Nucleus accumbens (tissue), 56 donors: Measurements from ENCODE around the gene DCLK1.
A peak's percentile ranks its signal among the peaks of the same experiment; 100 is the strongest.

Source experiments
- DNase-seq, 56 donors: peaks; one replicate each; lab custom pipeline; 2025; lab: John Stamatoyannopoulos, UW

The DCLK1 gene

DNA sequence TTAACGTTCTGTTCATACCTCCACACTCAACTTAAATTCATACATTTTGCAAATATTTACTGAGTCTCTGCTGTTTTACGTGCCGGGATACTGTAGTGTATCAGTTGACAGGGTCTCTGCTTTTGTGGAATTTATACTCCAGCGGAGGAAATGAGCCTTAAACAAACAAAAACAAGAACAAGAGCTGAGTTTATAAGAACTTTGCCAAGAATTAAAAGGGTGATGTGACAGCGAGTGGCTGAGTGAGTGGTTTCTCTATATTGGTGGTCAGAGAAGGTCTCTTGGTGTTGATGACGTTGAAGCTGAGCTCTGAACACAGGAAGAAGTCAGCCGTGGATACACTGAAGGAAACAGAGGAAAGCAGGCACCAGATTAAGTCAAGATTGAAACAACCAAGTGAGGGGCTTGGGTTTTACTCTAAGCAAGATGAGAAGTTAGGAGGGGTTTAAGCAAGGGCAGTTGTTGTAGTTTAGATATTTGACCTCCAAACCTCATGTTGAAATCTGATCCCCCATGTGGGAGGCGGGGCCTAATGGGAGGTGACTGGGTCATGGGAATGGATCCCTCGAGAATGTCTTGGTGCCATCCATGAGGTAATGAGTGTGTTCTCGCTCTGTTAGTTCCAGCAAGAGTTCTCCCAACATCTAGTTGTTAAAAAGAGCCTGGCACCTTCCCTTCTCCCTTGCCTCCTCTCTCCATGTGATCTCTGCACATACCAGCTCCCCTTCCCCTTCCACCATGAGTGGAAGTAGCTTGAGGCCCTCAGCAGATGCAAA lies 248.3 kb downstream of the DCLK1 start:
- no peak for DNase-seq

DNA sequence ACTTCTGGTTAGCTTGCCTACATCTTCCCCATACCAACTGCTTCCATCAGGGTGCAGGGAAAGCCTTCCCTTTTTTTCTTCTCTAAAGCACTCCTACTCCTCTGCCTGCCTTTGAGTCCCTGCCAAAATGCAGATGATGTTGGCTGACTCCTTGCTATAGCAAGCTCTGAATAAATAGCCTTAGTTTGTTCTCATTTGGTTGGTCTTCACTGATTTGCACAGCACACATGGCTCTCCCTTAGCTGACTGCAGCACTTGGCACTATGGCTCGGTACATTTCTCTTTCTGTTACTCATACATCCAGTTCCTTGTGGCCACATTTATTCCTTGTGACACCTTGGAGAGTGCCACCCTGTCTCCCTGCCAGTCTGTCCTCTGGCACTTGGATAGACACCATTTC lies 249.8 kb downstream of the DCLK1 start:
- DNase-seq = peak in 25 of 56 donors; percentile 8 to 61 (median 28)

GRCh38 chr13:35879111-35879510 lies 252.1 kb downstream of the DCLK1 start:
- no peak for DNase-seq

DNA sequence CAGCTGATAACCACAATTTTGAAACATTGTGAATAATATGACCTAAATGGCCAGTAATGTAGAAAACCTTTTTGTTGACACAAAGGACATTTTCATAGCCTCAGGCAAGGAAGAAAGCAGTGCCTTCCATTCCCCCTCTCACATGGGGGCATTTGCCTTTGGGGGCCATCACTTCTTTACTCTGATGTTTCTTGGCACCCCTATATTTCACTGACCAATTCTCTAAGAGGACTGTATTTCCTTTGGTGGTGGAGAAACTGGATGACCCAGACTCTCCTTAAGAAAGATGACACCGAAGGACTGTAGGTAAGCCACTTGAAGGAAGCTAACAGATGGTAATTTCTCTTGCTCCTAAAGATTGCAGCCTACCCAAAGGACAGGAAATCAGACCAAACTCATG lies 254.6 kb downstream of the DCLK1 start:
- no peak for DNase-seq

DNA sequence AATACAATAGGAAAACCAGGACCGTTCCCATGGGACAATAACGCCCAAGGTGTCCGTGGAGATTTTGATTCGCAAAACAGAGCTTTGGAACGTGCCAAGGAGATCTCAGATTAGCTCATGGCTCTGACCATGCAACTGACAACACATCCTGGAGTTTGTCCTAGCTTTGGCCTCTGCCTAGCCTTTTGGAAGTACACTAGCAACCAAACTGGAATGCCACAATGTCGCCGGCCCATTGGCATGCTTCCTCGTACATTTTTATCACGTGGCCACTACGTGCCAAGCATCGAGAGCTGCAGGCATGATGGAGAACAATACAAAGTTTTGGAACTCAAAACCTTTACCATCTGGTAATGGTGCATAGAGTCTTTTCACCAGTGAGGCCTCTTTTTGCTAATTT lies 256.5 kb downstream of the DCLK1 start:
- DNase-seq = peak in 3 of 56 donors; percentile 8 to 44 (median 30)

GRCh38 chr13:35872369-35872768 lies 258.8 kb downstream of the DCLK1 start:
- no peak for DNase-seq

GRCh38 chr13:35871561-35871960 lies 259.6 kb downstream of the DCLK1 start:
- no peak for DNase-seq

GRCh38 chr13:35866801-35867200 lies 264.4 kb downstream of the DCLK1 start:
- DNase-seq = peak in 1 of 56 donors; percentile 8

GRCh38 chr13:35865341-35866240 lies 265.6 kb downstream of the DCLK1 start:
- no peak for DNase-seq

DNA sequence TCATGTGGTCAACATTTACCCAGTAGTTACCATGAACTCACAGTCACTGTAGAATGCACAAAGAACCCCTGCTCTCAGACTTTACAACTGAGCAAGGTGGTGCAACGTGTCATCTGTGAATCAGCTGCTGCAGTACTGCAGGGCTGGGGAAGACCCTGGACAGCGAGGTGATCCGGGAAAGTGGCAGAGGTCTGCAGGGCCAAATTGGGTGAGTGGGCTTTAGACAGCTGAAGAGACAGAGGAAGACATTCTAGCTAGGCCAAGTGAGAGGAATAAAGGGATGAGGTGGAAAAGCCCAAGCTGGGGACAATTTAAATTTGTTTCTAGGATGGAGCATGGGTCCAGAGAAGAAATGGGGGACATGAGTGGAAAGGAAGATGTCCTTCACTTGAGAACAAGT lies 270.5 kb downstream of the DCLK1 start:
- DNase-seq = no peak

DNA sequence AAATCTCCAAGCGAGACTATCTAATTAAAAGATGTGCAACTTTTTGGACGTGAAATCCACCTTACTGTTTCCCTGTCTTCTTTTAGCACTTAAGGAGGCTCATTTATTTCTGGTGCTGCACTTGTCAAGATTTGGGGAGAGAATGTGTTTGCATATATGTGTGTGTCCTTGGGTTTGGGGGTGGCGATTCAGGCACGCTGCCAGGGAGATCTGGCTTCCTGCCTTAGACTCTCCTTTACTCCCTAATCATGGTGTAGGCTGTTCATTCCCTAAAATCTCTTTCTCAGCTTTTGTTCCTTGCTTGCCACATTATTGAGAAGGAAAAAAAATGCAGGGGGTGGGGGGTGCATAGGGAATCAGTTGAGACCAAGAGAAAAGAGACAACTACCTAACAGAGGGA lies 271.2 kb downstream of the DCLK1 start:
- no peak for DNase-seq

- no peak for DNase-seq
Measured at GRCh38 chr13:35858665-35859064, 272.5 kb downstream of the DCLK1 start.

GRCh38 chr13:35857769-35858168 lies 273.4 kb downstream of the DCLK1 start:
- DNase-seq = no peak

DNA sequence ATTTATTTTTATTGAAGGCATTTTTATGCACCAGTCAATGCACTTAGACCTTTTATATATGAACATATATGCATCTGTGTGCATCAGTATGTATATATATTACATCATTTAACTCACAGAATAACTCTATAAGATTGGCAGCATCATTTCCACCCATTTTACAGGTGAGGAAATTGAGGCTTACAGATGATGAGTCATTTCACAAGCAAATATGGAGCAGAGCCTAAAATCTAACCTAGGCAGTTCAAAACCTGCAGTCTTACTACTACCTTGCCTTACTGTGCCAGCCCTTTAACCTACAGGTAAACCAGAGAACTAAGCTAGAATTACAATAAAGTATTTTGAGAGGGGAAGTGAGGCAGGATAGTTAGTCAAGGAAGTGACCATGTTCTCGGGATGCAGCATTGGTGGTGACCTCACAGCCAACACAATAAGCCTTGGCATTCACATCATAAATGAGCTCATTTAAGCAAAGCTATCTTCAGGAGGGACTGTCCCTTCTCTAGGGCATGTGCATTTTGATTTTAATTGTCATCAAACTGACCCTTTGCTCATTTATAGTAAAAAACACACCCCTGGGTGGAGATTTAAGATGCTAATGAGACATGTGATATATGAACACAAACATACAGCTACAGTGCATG lies 274.3 kb downstream of the DCLK1 start:
- DNase-seq = no peak

GRCh38 chr13:35856084-35856483 lies 275.1 kb downstream of the DCLK1 start:
- DNase-seq = no peak

GRCh38 chr13:35855531-35856019 lies 275.6 kb downstream of the DCLK1 start:
- DNase-seq = peak in 36 of 56 donors; percentile 9 to 86 (median 48)

DNA sequence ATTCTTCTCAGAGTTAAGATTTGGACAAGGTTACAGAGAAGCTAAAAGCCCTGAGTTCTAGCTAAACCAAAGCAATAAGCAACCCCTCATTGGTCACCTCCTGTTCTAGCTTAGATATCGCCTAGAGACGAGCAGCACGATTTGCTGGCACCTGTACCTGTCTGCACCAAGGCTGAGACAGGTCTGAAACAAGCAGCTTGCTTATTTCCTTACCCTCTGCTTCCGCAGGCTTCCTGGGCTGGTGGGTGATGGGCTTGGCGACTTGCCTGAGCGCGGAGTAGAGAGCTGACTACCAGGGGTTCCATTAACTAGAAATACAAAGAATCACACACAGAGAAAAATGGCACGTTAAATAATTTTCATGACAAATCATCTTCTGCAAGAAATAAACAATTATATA lies 276.9 kb downstream of the DCLK1 start:
- peak in 6 of 56 donors; percentile 6 to 35 (median 26) for DNase-seq

GRCh38 chr13:35851881-35852280 lies 279.3 kb downstream of the DCLK1 start:
- peak in 2 of 56 donors; percentile 5 to 16 for DNase-seq

- DNase-seq = peak in 31 of 56 donors; percentile 10 to 80 (median 40)
Measured at GRCh38 chr13:35851356-35851755, 279.8 kb downstream of the DCLK1 start.

- no peak for DNase-seq
Measured at GRCh38 chr13:35850569-35850968, 280.6 kb downstream of the DCLK1 start.

GRCh38 chr13:35849256-35849644 lies 281.9 kb downstream of the DCLK1 start:
- no peak for DNase-seq
